WTC11 (cell line): ENCODE data around the gene PXDC1. TPM values are rescaled to one million over a fixed set of nuclear protein-coding genes. Genes with fewer than 3 reads are reported as not detected.

Experiments used
- ATAC-seq: fragments of 200-7000 bp; cut with Tn5 transposase; 2 replicates; pipeline ENCODE4 v1.10.0; 2021; ENCODE audit warnings: mild to moderate bottlenecking, moderate library complexity
- CTCF ChIA-PET: fragments of 300-600 bp; sonication (Branson Sonifier 250); formaldehyde crosslinking; loops from one replicate; lab custom pipeline; 2021; ENCODE audit warnings: antibody characterized with exemption; lab: Charles Lee
- POLR2A ChIA-PET: fragments of 350-600 bp; sonication (Branson Sonifier 250); formaldehyde crosslinking; loops from one replicate; lab custom pipeline; 2021; ENCODE audit warnings: antibody characterized with exemption; lab: Charles Lee
- DNase-seq: peaks from one replicate; pipeline ENCODE4 v3.0.0; 2021; ENCODE audit warnings: low spot score
- H3K27ac Mint-ChIP-seq: 2 replicates; pipeline ENCODE4 v1.8.0; 2021; ENCODE audit warnings: mixed read lengths
- H3K27me3 Mint-ChIP-seq: 2 replicates; pipeline ENCODE4 v1.8.0; 2021; ENCODE audit warnings: low read depth, mild to moderate bottlenecking, moderate library complexity, mixed read lengths
- H3K36me3 Mint-ChIP-seq: 2 replicates; pipeline ENCODE4 v1.8.0; 2021; ENCODE audit warnings: mixed read lengths
- H3K4me1 Mint-ChIP-seq: 2 replicates; pipeline ENCODE4 v1.8.0; 2022; ENCODE audit warnings: mixed read lengths
- H3K4me3 Mint-ChIP-seq: 2 replicates; pipeline ENCODE4 v1.8.0; 2021; ENCODE audit warnings: mild to moderate bottlenecking, moderate library complexity, mixed read lengths
- H3K9me3 Mint-ChIP-seq: 2 replicates; pipeline ENCODE4 v1.8.0; 2021; ENCODE audit warnings: mixed read lengths
- CREB1 ChIP-seq: sonication (generic); formaldehyde crosslinking; IDR thresholded peaks from 2 replicates; pipeline ENCODE4 v1.8.0; 2023; ENCODE audit warnings: mild to moderate bottlenecking, missing genetic modification reagents
- ELF4 ChIP-seq: sonication (generic); formaldehyde crosslinking; IDR thresholded peaks from 2 replicates; pipeline ENCODE4 v1.8.1; 2022; ENCODE audit warnings: low read depth, mild to moderate bottlenecking, moderate library complexity, missing genetic modification reagents
- ERG ChIP-seq: fragments of 250-450 bp; sonication (Bioruptor Pico); IDR thresholded peaks from 2 replicates; pipeline ENCODE4 v1.8.0; 2021; ENCODE audit warnings: mild to moderate bottlenecking
- ESRRA ChIP-seq: sonication (generic); formaldehyde crosslinking; IDR thresholded peaks from 2 replicates; pipeline ENCODE4 v1.8.1; 2022; ENCODE audit warnings: mild to moderate bottlenecking, missing genetic modification reagents, borderline replicate concordance
- FOXK1 ChIP-seq: sonication (generic); formaldehyde crosslinking; IDR thresholded peaks from 2 replicates; pipeline ENCODE4 v1.8.0; 2022; ENCODE audit warnings: mild to moderate bottlenecking, moderate library complexity, missing genetic modification reagents
- FOXP1 ChIP-seq: sonication (generic); formaldehyde crosslinking; IDR thresholded peaks from 2 replicates; pipeline ENCODE4 v1.8.0; 2022; ENCODE audit warnings: missing genetic modification reagents, mild to moderate bottlenecking, moderate library complexity, borderline replicate concordance
- JUN ChIP-seq: sonication (generic); formaldehyde crosslinking; IDR thresholded peaks from 2 replicates; pipeline ENCODE4 v1.8.0; 2023; ENCODE audit warnings: mild to moderate bottlenecking, missing genetic modification reagents
- KAT7 ChIP-seq: sonication (generic); formaldehyde crosslinking; IDR thresholded peaks from 2 replicates; pipeline ENCODE4 v1.8.1; 2023; ENCODE audit warnings: missing genetic modification reagents, mild to moderate bottlenecking, borderline replicate concordance
- MLX ChIP-seq: sonication (generic); formaldehyde crosslinking; IDR thresholded peaks from 2 replicates; pipeline ENCODE4 v1.8.1; 2023; ENCODE audit warnings: mild to moderate bottlenecking, missing genetic modification reagents, moderate library complexity
- MXD4 ChIP-seq: fragments of 250-450 bp; sonication (Bioruptor Pico); IDR thresholded peaks from 2 replicates; pipeline ENCODE4 v1.8.0; 2021; ENCODE audit warnings: mild to moderate bottlenecking, moderate library complexity, borderline replicate concordance
- MYBL2 ChIP-seq: sonication (generic); formaldehyde crosslinking; IDR thresholded peaks from 2 replicates; pipeline ENCODE4 v1.8.1; 2023; ENCODE audit warnings: mild to moderate bottlenecking, moderate library complexity, missing genetic modification reagents
- NR2C2 ChIP-seq: sonication (generic); formaldehyde crosslinking; IDR thresholded peaks from 2 replicates; pipeline ENCODE4 v1.8.0; 2022; ENCODE audit warnings: mild to moderate bottlenecking, missing genetic modification reagents
- NR3C1 ChIP-seq: sonication (generic); formaldehyde crosslinking; conservative IDR thresholded peaks from 2 replicates; pipeline ENCODE4 v1.8.1; 2023; ENCODE audit warnings: low read depth, mild to moderate bottlenecking, missing genetic modification reagents
- OVOL2 ChIP-seq: fragments of 250-450 bp; sonication (Bioruptor Pico); IDR thresholded peaks from 2 replicates; pipeline ENCODE4 v1.9.0; 2021; ENCODE audit warnings: mild to moderate bottlenecking, borderline replicate concordance
- ZNF138 ChIP-seq: sonication (generic); formaldehyde crosslinking; conservative IDR thresholded peaks from 2 replicates; pipeline ENCODE4 v1.8.1; 2022; ENCODE audit warnings: mild to moderate bottlenecking, moderate library complexity, missing genetic modification reagents
- ZNF263 ChIP-seq: sonication (generic); formaldehyde crosslinking; IDR thresholded peaks from 2 replicates; pipeline ENCODE4 v1.8.1; 2022; ENCODE audit warnings: low read depth, mild to moderate bottlenecking, moderate library complexity, missing genetic modification reagents
- ZNF671 ChIP-seq: fragments of 250-450 bp; sonication (Bioruptor Pico); IDR thresholded peaks from 2 replicates; pipeline ENCODE4 v1.8.0; 2021; ENCODE audit warnings: mild to moderate bottlenecking
- total RNA-seq: library from RNA; stranded (reverse); gene quantifications from 3 replicates; pipeline ENCODE4 v1.2.3, GENCODE V29; 2021
- TF ChIP-seq, protein P1 (sequence below): sonication (generic); formaldehyde crosslinking; IDR thresholded peaks from 2 replicates; pipeline ENCODE4 v1.8.1; 2023; ENCODE audit warnings: mild to moderate bottlenecking, moderate library complexity, missing genetic modification reagents
- TF ChIP-seq, protein P2 (sequence below): sonication (generic); formaldehyde crosslinking; conservative IDR thresholded peaks from 2 replicates; pipeline ENCODE4 v1.8.1; 2023; ENCODE audit warnings: mild to moderate bottlenecking, low read depth, missing genetic modification reagents, moderate library complexity
- TF ChIP-seq, protein P3 (sequence below): sonication (generic); formaldehyde crosslinking; IDR thresholded peaks from 2 replicates; pipeline ENCODE4 v1.8.1; 2022; ENCODE audit warnings: missing genetic modification reagents, borderline replicate concordance

The PXDC1 gene
- total RNA-seq, 1 experiment from 2014 or later, result 3.3 TPM

DNA sequence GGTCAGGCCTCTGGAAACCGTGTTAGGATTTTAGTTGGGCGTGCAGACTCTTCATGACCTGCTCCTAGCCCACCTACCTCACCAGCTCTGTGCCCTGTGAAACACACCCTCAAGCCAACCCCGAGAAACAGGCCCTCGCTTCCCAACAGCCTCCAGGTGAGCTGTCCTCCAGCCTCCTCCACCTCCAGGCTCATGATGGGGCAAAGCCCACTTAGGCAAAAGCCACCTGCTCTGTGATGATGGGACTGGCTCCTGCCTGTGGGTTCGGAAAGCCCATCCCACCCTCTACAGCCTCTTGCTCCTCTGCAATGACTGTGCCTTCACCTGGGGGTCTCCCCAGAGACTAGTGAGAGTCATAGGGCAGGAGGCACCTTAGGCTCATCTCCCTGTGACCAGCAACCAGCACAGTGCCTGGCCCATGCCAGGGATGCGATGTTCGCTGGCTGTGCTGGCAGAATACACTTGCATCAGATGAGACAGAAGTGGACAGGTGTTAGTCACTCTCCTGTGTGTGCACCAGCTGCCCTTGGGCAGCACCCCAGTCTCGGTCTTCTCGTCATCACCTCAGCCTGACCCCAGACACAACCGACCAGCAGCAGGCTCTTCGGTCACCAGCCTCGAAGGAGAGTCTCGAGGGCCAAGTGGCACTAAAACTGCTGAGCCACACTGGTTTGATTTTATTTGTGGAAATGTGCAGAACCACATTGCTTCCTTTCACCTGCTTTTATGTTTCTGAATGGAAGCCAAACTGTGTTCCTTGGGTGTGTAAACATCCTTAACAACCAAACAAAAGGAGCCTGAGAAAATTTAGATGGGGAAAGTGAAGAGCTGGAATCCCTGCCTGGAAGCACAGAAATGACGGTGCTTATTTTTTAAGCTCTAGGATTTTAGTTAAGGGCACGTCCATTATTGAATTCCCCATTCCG, 10.7 kb downstream of the PXDC1 start:
- no peak overlapping the region for H3K4me3 Mint-ChIP-seq
- peaks cover 12% of the 10 kb centered on the region for H3K36me3 Mint-ChIP-seq
- no peaks in the 10 kb centered on the region for H3K9me3 Mint-ChIP-seq
- peaks cover 11% of the 10 kb centered on the region for H3K27me3 Mint-ChIP-seq
- no peak overlapping the region for H3K27ac Mint-ChIP-seq
- no peak for TF ChIP-seq ZNF263
- no peak for TF ChIP-seq ELF4 (CRISPR knock-in tag)
- TF ChIP-seq, protein P1, sequence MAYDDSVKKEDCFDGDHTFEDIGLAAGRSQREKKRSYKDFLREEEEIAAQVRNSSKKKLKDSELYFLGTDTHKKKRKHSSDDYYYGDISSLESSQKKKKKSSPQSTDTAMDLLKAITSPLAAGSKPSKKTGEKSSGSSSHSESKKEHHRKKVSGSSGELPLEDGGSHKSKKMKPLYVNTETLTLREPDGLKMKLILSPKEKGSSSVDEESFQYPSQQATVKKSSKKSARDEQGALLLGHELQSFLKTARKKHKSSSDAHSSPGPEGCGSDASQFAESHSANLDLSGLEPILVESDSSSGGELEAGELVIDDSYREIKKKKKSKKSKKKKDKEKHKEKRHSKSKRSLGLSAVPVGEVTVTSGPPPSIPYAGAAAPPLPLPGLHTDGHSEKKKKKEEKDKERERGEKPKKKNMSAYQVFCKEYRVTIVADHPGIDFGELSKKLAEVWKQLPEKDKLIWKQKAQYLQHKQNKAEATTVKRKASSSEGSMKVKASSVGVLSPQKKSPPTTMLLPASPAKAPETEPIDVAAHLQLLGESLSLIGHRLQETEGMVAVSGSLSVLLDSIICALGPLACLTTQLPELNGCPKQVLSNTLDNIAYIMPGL (CRISPR knock-in tag), result no peak
- no peak for TF ChIP-seq ERG (CRISPR knock-in tag)
- no peak for TF ChIP-seq ESRRA (CRISPR knock-in tag)
- TF ChIP-seq CREB1 (CRISPR knock-in tag), result no peak
- TF ChIP-seq ZNF138 (CRISPR knock-in tag), result no peak
- TF ChIP-seq ZNF671 (CRISPR knock-in tag), result no peak
- no peak for TF ChIP-seq MXD4 (CRISPR knock-in tag)
- no peak for TF ChIP-seq FOXP1 (CRISPR knock-in tag)
- ChIA-PET POLR2A (interaction anchor here (0.6 kb wide), 2 partner anchors 11 to 161 kb away, joined by 3 read pairs; no protein-coding TSS in a partner anchor), CTCF (interaction anchor here (0.5 to 1.7 kb wide), 10 partner anchors 8 to 460 kb away, joined by 3 to 18 read pairs (median 4); partner anchors contain the start of genes FAM50B and SLC22A23)
- peaks cover 47% of the 10 kb centered on the region for H3K4me1 Mint-ChIP-seq
- no peak for DNase-seq
- ATAC-seq, result no peak

DNA sequence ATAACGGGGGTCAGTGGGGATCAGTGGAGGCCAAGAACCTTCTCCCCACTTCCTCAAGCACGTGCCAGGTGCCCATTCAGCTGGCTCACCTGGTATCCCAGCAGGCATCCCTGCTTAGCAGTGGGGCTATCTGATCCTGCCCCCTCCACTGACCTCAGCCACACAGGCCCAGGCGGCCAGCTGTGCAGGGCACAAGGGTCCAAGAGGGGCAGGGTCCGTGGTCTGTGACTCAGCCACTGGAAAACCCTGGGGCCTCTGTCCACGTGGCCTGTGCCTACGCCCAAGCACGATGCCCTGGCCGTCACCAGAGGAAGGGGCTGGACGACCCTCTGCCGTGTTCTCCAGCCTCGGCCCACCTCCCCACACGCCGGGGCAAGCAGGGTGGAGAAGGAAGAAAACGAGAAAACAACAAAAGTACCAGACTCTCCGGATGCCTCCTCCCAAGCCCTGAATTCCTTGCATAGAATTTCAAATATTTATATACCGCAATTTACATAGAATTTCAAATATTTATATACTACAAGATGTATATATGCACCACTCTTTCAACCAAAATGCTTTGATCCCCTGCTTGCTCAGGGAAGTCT, 12.1 kb downstream of the PXDC1 start:
- peaks cover 11% of the 10 kb centered on the region for H3K9me3 Mint-ChIP-seq
- no peak overlapping the region for H3K27ac Mint-ChIP-seq
- ATAC-seq (no peak), DNase-seq (no peak)
- H3K27me3 Mint-ChIP-seq, result peaks cover 11% of the 10 kb centered on the region
- CTCF ChIA-PET, result interaction anchor here (1.3 kb wide), 1 partner anchor 239 kb away, joined by 3 read pairs; no protein-coding TSS in a partner anchor
- H3K36me3 Mint-ChIP-seq, result peaks cover 26% of the 10 kb centered on the region
- H3K4me1 Mint-ChIP-seq, result peaks cover 46% of the 10 kb centered on the region
- H3K4me3 Mint-ChIP-seq, result no peak overlapping the region
- TF ChIP-seq, protein P2, sequence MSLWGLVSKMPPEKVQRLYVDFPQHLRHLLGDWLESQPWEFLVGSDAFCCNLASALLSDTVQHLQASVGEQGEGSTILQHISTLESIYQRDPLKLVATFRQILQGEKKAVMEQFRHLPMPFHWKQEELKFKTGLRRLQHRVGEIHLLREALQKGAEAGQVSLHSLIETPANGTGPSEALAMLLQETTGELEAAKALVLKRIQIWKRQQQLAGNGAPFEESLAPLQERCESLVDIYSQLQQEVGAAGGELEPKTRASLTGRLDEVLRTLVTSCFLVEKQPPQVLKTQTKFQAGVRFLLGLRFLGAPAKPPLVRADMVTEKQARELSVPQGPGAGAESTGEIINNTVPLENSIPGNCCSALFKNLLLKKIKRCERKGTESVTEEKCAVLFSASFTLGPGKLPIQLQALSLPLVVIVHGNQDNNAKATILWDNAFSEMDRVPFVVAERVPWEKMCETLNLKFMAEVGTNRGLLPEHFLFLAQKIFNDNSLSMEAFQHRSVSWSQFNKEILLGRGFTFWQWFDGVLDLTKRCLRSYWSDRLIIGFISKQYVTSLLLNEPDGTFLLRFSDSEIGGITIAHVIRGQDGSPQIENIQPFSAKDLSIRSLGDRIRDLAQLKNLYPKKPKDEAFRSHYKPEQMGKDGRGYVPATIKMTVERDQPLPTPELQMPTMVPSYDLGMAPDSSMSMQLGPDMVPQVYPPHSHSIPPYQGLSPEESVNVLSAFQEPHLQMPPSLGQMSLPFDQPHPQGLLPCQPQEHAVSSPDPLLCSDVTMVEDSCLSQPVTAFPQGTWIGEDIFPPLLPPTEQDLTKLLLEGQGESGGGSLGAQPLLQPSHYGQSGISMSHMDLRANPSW (CRISPR knock-in tag), result no peak
- TF ChIP-seq JUN (CRISPR knock-in tag), result no peak
- no peak for TF ChIP-seq KAT7 (CRISPR knock-in tag)
- TF ChIP-seq OVOL2 (CRISPR knock-in tag), result no peak
- no peak for TF ChIP-seq NR3C1 (CRISPR knock-in tag)
- no peak for TF ChIP-seq NR2C2 (CRISPR knock-in tag)
- TF ChIP-seq FOXK1 (CRISPR knock-in tag), result no peak
- TF ChIP-seq, protein P3, sequence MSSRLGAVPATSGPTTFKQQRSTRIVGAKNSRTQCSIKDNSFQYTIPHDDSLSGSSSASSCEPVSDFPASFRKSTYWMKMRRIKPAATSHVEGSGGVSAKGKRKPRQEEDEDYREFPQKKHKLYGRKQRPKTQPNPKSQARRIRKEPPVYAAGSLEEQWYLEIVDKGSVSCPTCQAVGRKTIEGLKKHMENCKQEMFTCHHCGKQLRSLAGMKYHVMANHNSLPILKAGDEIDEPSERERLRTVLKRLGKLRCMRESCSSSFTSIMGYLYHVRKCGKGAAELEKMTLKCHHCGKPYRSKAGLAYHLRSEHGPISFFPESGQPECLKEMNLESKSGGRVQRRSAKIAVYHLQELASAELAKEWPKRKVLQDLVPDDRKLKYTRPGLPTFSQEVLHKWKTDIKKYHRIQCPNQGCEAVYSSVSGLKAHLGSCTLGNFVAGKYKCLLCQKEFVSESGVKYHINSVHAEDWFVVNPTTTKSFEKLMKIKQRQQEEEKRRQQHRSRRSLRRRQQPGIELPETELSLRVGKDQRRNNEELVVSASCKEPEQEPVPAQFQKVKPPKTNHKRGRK (CRISPR knock-in tag), result no peak
- TF ChIP-seq MYBL2 (CRISPR knock-in tag), result no peak
- TF ChIP-seq MLX (CRISPR knock-in tag), result no peak
- POLR2A ChIA-PET, result no interaction called here
